HEK293 (cell line): ENCODE results near the gene ZNF783.

Experiments
- CTCF ChIA-PET: fragments of 350-600 bp; formaldehyde crosslinking; extraction: SDS; loops from one replicate; lab custom pipeline; 2021; ENCODE audit warnings: antibody characterized with exemption; lab: Yijun Ruan, JAX
- POLR2A ChIA-PET: fragments of 300-600 bp; formaldehyde crosslinking; extraction: SDS; loops from one replicate; lab custom pipeline; 2020; ENCODE audit warnings: antibody characterized with exemption, inconsistent platforms; lab: Yijun Ruan, JAX
- H3K27ac ChIP-seq: fragments of 200-500 bp; sonication (Bioruptor generic); 2 replicates; pipeline ENCODE4 v1.5.1; 2014; ENCODE audit warnings: low read depth, low read length, control low read depth, inconsistent platforms; ENCODE audit errors: extremely low read depth
- H3K36me3 ChIP-seq, 2 experiments: fragments of 200-500 bp in 1 of 2; sonication (Bioruptor generic) in 1 of 2; 1 replicate in 1 of 2; 2 replicates in 1 of 2; pipeline ENCODE4 v1.5.1; 2014 to 2017; ENCODE audit warnings: inconsistent platforms in 2 of 2, low read length in 2 of 2; ENCODE audit not compliant: control insufficient read depth in 2 of 2, insufficient read depth in 1 of 2
- H3K4me1 ChIP-seq: fragments of 200-500 bp; sonication (Bioruptor generic); 2 replicates; pipeline ENCODE4 v1.5.1; 2014; ENCODE audit warnings: mild to moderate bottlenecking, low read length, inconsistent platforms; ENCODE audit not compliant: control insufficient read depth, insufficient read depth
- H3K4me3 ChIP-seq: 2 replicates; pipeline ENCODE4 v1.5.1; 2011; ENCODE audit warnings: low read depth, mild to moderate bottlenecking, control low read depth, low read length, moderate library complexity
- H3K9me3 ChIP-seq: fragments of 200-500 bp; sonication (Bioruptor generic); 2 replicates; pipeline ENCODE4 v1.5.1; 2014; ENCODE audit warnings: low read depth, low read length, inconsistent platforms; ENCODE audit not compliant: control insufficient read depth, insufficient read depth
- BCL11A ChIP-seq: fragments of 450-650 bp; formaldehyde crosslinking; IDR thresholded peaks from 2 replicates; pipeline ENCODE4 v1.5.1; 2016; ENCODE audit warnings: low read depth, missing biosample characterization, missing genetic modification characterization
- FEZF1 ChIP-seq: fragments of 450-650 bp; formaldehyde crosslinking; IDR thresholded peaks from 2 replicates; pipeline ENCODE4 v1.5.1; 2016; ENCODE audit warnings: missing biosample characterization, missing genetic modification characterization
- INSM2 ChIP-seq: fragments of 450-650 bp; formaldehyde crosslinking; IDR thresholded peaks from 2 replicates; pipeline ENCODE4 v1.5.1; 2016; ENCODE audit warnings: missing biosample characterization, missing genetic modification characterization
- KLF17 ChIP-seq: fragments of 450-650 bp; formaldehyde crosslinking; IDR thresholded peaks from 2 replicates; pipeline ENCODE4 v1.5.1; 2016; ENCODE audit warnings: missing biosample characterization, missing genetic modification characterization
- OSR2 ChIP-seq: fragments of 450-650 bp; formaldehyde crosslinking; IDR thresholded peaks from 2 replicates; pipeline ENCODE4 v1.5.1; 2016; ENCODE audit warnings: missing biosample characterization, missing genetic modification characterization
- PRDM4 ChIP-seq: fragments of 450-650 bp; formaldehyde crosslinking; IDR thresholded peaks from 2 replicates; pipeline ENCODE4 v1.5.1; 2017; ENCODE audit warnings: missing biosample characterization, missing genetic modification characterization
- SETDB1 ChIP-seq: IDR thresholded peaks from one replicate; pipeline ENCODE4 v1.6.1; 2017; ENCODE audit warnings: mild to moderate bottlenecking, low read length, moderate library complexity, mixed read lengths; ENCODE audit not compliant: insufficient read length
- TSHZ1 ChIP-seq: fragments of 450-650 bp; formaldehyde crosslinking; IDR thresholded peaks from 2 replicates; pipeline ENCODE4 v1.5.1; 2016; ENCODE audit warnings: missing biosample characterization, missing genetic modification characterization, borderline replicate concordance
- ZBTB11 ChIP-seq: fragments of 450-650 bp; formaldehyde crosslinking; conservative IDR thresholded peaks from 2 replicates; pipeline ENCODE4 v1.5.1; 2016; ENCODE audit warnings: low read depth, missing biosample characterization, missing genetic modification characterization
- ZFP41 ChIP-seq: fragments of 450-650 bp; formaldehyde crosslinking; IDR thresholded peaks from 2 replicates; pipeline ENCODE4 v1.5.1; 2016; ENCODE audit warnings: missing biosample characterization, missing genetic modification characterization, borderline replicate concordance
- ZNF157 ChIP-seq: fragments of 450-650 bp; formaldehyde crosslinking; IDR thresholded peaks from 2 replicates; pipeline ENCODE4 v1.5.1; 2016; ENCODE audit warnings: missing biosample characterization, missing genetic modification characterization
- ZNF37A ChIP-seq: fragments of 450-650 bp; IDR thresholded peaks from 2 replicates; pipeline ENCODE4 v1.5.1; 2018; ENCODE audit warnings: missing biosample characterization, missing genetic modification characterization
- ZNF626 ChIP-seq: fragments of 450-650 bp; sonication (Bioruptor Pico); formaldehyde crosslinking; IDR thresholded peaks from 2 replicates; pipeline ENCODE4 v1.5.1; 2018; ENCODE audit warnings: missing biosample characterization, missing genetic modification characterization, inconsistent platforms
- ZNF664 ChIP-seq: fragments of 450-650 bp; formaldehyde crosslinking; IDR thresholded peaks from 2 replicates; pipeline ENCODE4 v1.5.1; 2016; ENCODE audit warnings: missing biosample characterization, missing genetic modification characterization
- ZNF776 ChIP-seq: fragments of 450-650 bp; formaldehyde crosslinking; IDR thresholded peaks from 2 replicates; pipeline ENCODE4 v1.5.0; 2017; ENCODE audit warnings: missing biosample characterization, missing genetic modification characterization, borderline replicate concordance
- ZNF791 ChIP-seq: fragments of 450-650 bp; formaldehyde crosslinking; IDR thresholded peaks from 2 replicates; pipeline ENCODE4 v1.5.1; 2016; ENCODE audit warnings: missing biosample characterization, missing genetic modification characterization
- ZNF792 ChIP-seq: fragments of 450-650 bp; formaldehyde crosslinking; IDR thresholded peaks from 2 replicates; pipeline ENCODE4 v1.5.1; 2016; ENCODE audit warnings: missing biosample characterization, missing genetic modification characterization
- ZSCAN18 ChIP-seq: fragments of 450-650 bp; formaldehyde crosslinking; IDR thresholded peaks from 2 replicates; pipeline ENCODE4 v1.5.1; 2016; ENCODE audit warnings: missing biosample characterization, missing genetic modification characterization

ZNF783 gene

GRCh38 chr7:149307775-149308501, 45.9 kb downstream of the ZNF783 start:
- TF ChIP-seq INSM2 (tag by site-specific recombination) (no peak), OSR2 (no peak), TSHZ1 (tag by site-specific recombination) (no peak)
- Histone ChIP-seq H3K36me3 (no peaks in the 10 kb centered on the region), H3K4me1 (no peaks in the 10 kb centered on the region), H3K9me3 (no peaks in the 10 kb centered on the region), H3K4me3 (no peak overlapping the region), H3K27ac (no peak overlapping the region)
- ChIA-PET POLR2A (no interaction called here), CTCF (no interaction called here)

- Histone ChIP-seq H3K4me3 (no peak overlapping the region), H3K36me3 (no peaks in the 10 kb centered on the region), H3K9me3 (no peaks in the 10 kb centered on the region), H3K27ac (no peak overlapping the region), H3K4me1 (no peaks in the 10 kb centered on the region)
- ChIA-PET POLR2A (interaction anchor here (1.3 kb wide), 2 partner anchors 25 to 48 kb away, joined by 3 to 6 read pairs; partner anchors contain the start of gene ZNF783), CTCF (interaction anchor here (0.7 to 2.1 kb wide), 29 partner anchors 8 to 966 kb away, joined by 3 to 17 read pairs (median 4); partner anchors contain the start of genes ZNF282 and ZNF783)
- TF ChIP-seq ZNF792 (tag by site-specific recombination), result no peak
- TF ChIP-seq BCL11A (tag by site-specific recombination), result peak; percentile 92
- no peak for TF ChIP-seq PRDM4 (tag by site-specific recombination)
- no peak for TF ChIP-seq ZNF626 (tag by site-specific recombination)
- TF ChIP-seq SETDB1, result peak; percentile 54
- TF ChIP-seq ZNF157 (tag by site-specific recombination), result 0 out of 2 replicates have a peak, but pooled peaks have one; percentile 25
- TF ChIP-seq ZNF791 (tag by site-specific recombination), result no peak
- TF ChIP-seq ZNF37A (tag by site-specific recombination), result no peak
- TF ChIP-seq KLF17 (tag by site-specific recombination), result no peak
- TF ChIP-seq ZSCAN18, result peak; percentile 65; the same call in 1 of the 2 replicates
- no peak for TF ChIP-seq ZBTB11 (tag by site-specific recombination)
- TF ChIP-seq FEZF1 (tag by site-specific recombination), result no peak
- TF ChIP-seq ZFP41, result no peak
- TF ChIP-seq ZNF776, result no peak
- TF ChIP-seq ZNF664 (tag by site-specific recombination), result no peak
Observed at GRCh38 chr7:149310113-149310836, 48.3 kb downstream of the ZNF783 start.
